WTC11 (cell line): ENCODE results near the gene EFHD2. TPM values are rescaled to one million over a fixed set of nuclear protein-coding genes. Genes with fewer than 3 reads are reported as not detected.
A peak's percentile ranks its signal among the peaks of the same experiment; 100 is the strongest.

Experiments
- ATAC-seq: fragments of 200-7000 bp; cut with Tn5 transposase; 2 replicates; pipeline ENCODE4 v1.10.0; 2021; ENCODE audit warnings: mild to moderate bottlenecking, moderate library complexity
- CTCF ChIA-PET: fragments of 300-600 bp; sonication (Branson Sonifier 250); formaldehyde crosslinking; loops from one replicate; lab custom pipeline; 2021; ENCODE audit warnings: antibody characterized with exemption; lab: Charles Lee
- POLR2A ChIA-PET: fragments of 350-600 bp; sonication (Branson Sonifier 250); formaldehyde crosslinking; loops from one replicate; lab custom pipeline; 2021; ENCODE audit warnings: antibody characterized with exemption; lab: Charles Lee
- DNase-seq: peaks from one replicate; pipeline ENCODE4 v3.0.0; 2021; ENCODE audit warnings: low spot score
- H3K27ac Mint-ChIP-seq: 2 replicates; pipeline ENCODE4 v1.8.0; 2021; ENCODE audit warnings: mixed read lengths
- H3K27me3 Mint-ChIP-seq: 2 replicates; pipeline ENCODE4 v1.8.0; 2021; ENCODE audit warnings: low read depth, mild to moderate bottlenecking, moderate library complexity, mixed read lengths
- H3K36me3 Mint-ChIP-seq: 2 replicates; pipeline ENCODE4 v1.8.0; 2021; ENCODE audit warnings: mixed read lengths
- H3K4me1 Mint-ChIP-seq: 2 replicates; pipeline ENCODE4 v1.8.0; 2022; ENCODE audit warnings: mixed read lengths
- H3K4me3 Mint-ChIP-seq: 2 replicates; pipeline ENCODE4 v1.8.0; 2021; ENCODE audit warnings: mild to moderate bottlenecking, moderate library complexity, mixed read lengths
- H3K9me3 Mint-ChIP-seq: 2 replicates; pipeline ENCODE4 v1.8.0; 2021; ENCODE audit warnings: mixed read lengths
- AFF4 ChIP-seq: sonication (generic); formaldehyde crosslinking; IDR thresholded peaks from 2 replicates; pipeline ENCODE4 v1.8.1; 2023; ENCODE audit warnings: mild to moderate bottlenecking, missing genetic modification reagents, borderline replicate concordance
- ATF1 ChIP-seq: sonication (generic); formaldehyde crosslinking; IDR thresholded peaks from 2 replicates; pipeline ENCODE4 v1.8.1; 2023; ENCODE audit warnings: mild to moderate bottlenecking, moderate library complexity, missing genetic modification reagents
- ATF2 ChIP-seq: sonication (generic); formaldehyde crosslinking; IDR thresholded peaks from 2 replicates; pipeline ENCODE4 v1.8.1; 2022; ENCODE audit warnings: low read depth, missing genetic modification reagents, borderline replicate concordance
- CBFB ChIP-seq: sonication (generic); formaldehyde crosslinking; IDR thresholded peaks from 2 replicates; pipeline ENCODE4 v1.8.1; 2022; ENCODE audit warnings: mild to moderate bottlenecking, low read depth, missing genetic modification reagents
- CREB1 ChIP-seq: sonication (generic); formaldehyde crosslinking; IDR thresholded peaks from 2 replicates; pipeline ENCODE4 v1.8.0; 2023; ENCODE audit warnings: mild to moderate bottlenecking, missing genetic modification reagents
- ETV6 ChIP-seq: sonication (generic); formaldehyde crosslinking; IDR thresholded peaks from 2 replicates; pipeline ENCODE4 v1.8.1; 2022; ENCODE audit warnings: mild to moderate bottlenecking, missing genetic modification reagents
- GTF2I ChIP-seq: fragments of 250-450 bp; sonication (Bioruptor Pico); conservative IDR thresholded peaks from 2 replicates; pipeline ENCODE4 v1.4.0; 2021; ENCODE audit warnings: mild to moderate bottlenecking
- IRF2 ChIP-seq: sonication (generic); formaldehyde crosslinking; IDR thresholded peaks from 2 replicates; pipeline ENCODE4 v1.8.0; 2022; ENCODE audit warnings: low read depth, missing genetic modification reagents, borderline replicate concordance
- JAZF1 ChIP-seq: fragments of 250-450 bp; sonication (Bioruptor Pico); IDR thresholded peaks from 2 replicates; pipeline ENCODE4 v1.9.0; 2021; ENCODE audit warnings: moderate library complexity, mild to moderate bottlenecking, inconsistent platforms
- JUN ChIP-seq: sonication (generic); formaldehyde crosslinking; IDR thresholded peaks from 2 replicates; pipeline ENCODE4 v1.8.0; 2023; ENCODE audit warnings: mild to moderate bottlenecking, missing genetic modification reagents
- MAX ChIP-seq: sonication (generic); formaldehyde crosslinking; IDR thresholded peaks from 2 replicates; pipeline ENCODE4 v1.8.0; 2022; ENCODE audit warnings: mild to moderate bottlenecking, missing genetic modification reagents
- MYBL2 ChIP-seq: sonication (generic); formaldehyde crosslinking; IDR thresholded peaks from 2 replicates; pipeline ENCODE4 v1.8.1; 2023; ENCODE audit warnings: mild to moderate bottlenecking, moderate library complexity, missing genetic modification reagents
- OVOL2 ChIP-seq: fragments of 250-450 bp; sonication (Bioruptor Pico); IDR thresholded peaks from 2 replicates; pipeline ENCODE4 v1.9.0; 2021; ENCODE audit warnings: mild to moderate bottlenecking, borderline replicate concordance
- USF1 ChIP-seq: sonication (generic); formaldehyde crosslinking; IDR thresholded peaks from 2 replicates; pipeline ENCODE4 v1.8.0; 2022; ENCODE audit warnings: mild to moderate bottlenecking, missing genetic modification reagents
- USF2 ChIP-seq: sonication (generic); formaldehyde crosslinking; IDR thresholded peaks from 2 replicates; pipeline ENCODE4 v1.8.1; 2023; ENCODE audit warnings: mild to moderate bottlenecking, missing genetic modification reagents, moderate library complexity
- ZMAT4 ChIP-seq: fragments of 250-450 bp; sonication (Bioruptor Pico); IDR thresholded peaks from 2 replicates; pipeline ENCODE4 v1.9.0; 2021; ENCODE audit warnings: mild to moderate bottlenecking
- ZNF121 ChIP-seq: sonication (generic); formaldehyde crosslinking; IDR thresholded peaks from 2 replicates; pipeline ENCODE4 v1.8.0; 2023; ENCODE audit warnings: missing genetic modification reagents
- ZNF138 ChIP-seq: sonication (generic); formaldehyde crosslinking; conservative IDR thresholded peaks from 2 replicates; pipeline ENCODE4 v1.8.1; 2022; ENCODE audit warnings: mild to moderate bottlenecking, moderate library complexity, missing genetic modification reagents
- ZNF219 ChIP-seq: sonication (generic); formaldehyde crosslinking; IDR thresholded peaks from 2 replicates; pipeline ENCODE4 v1.8.0; 2023; ENCODE audit warnings: missing genetic modification reagents, mild to moderate bottlenecking, borderline replicate concordance
- total RNA-seq: library from RNA; stranded (reverse); gene quantifications from 3 replicates; pipeline ENCODE4 v1.2.3, GENCODE V29; 2021

The EFHD2 gene
- total RNA-seq, 1 experiment from 2014 or later, result 23.8 TPM

- TF ChIP-seq ATF1 (CRISPR knock-in tag) (no peak), ATF2 (CRISPR knock-in tag) (no peak), USF2 (CRISPR knock-in tag) (no peak), USF1 (0 out of 2 replicates have a peak, but pooled peaks have one; percentile 23), AFF4 (0 out of 2 replicates have a peak, but pooled peaks have one; percentile 76), CREB1 (CRISPR knock-in tag) (peak; percentile 50; the same call in 1 of the 2 replicates), ZNF219 (CRISPR knock-in tag) (no peak), ZNF138 (0 out of 2 replicates have a peak, but pooled peaks have one; percentile 37), MYBL2 (CRISPR knock-in tag) (no peak), ETV6 (CRISPR knock-in tag) (0 out of 2 replicates have a peak, but pooled peaks have one; percentile 59), CBFB (CRISPR knock-in tag) (no peak; the same call in 1 of the 2 replicates), ZNF121 (CRISPR knock-in tag) (peak; percentile 86)
Measured at GRCh38 chr1:15384301-15384901, 25.3 kb upstream of the EFHD2 start (continued).

- CTCF ChIA-PET, result interaction anchor here (0.7 to 3.4 kb wide), 4 partner anchors 12 to 160 kb away, joined by 3 to 26 read pairs (median 6); no protein-coding TSS in a partner anchor
- peaks cover 64% of the 10 kb centered on the region for H3K4me1 Mint-ChIP-seq
- no peak overlapping the region for H3K27ac Mint-ChIP-seq
Measured at GRCh38 chr1:15385420-15385819, 24.3 kb upstream of the EFHD2 start.

GRCh38 chr1:15386164-15386749 is 23.4 kb upstream of the EFHD2 start:
- H3K27me3 Mint-ChIP-seq, result peaks cover 81% of the 10 kb centered on the region
- no peak for TF ChIP-seq ZMAT4 (CRISPR knock-in tag)
- TF ChIP-seq JUN (CRISPR knock-in tag), result no peak
- TF ChIP-seq JAZF1 (CRISPR knock-in tag), result no peak
- peak; percentile 28; the same call in 1 of the 2 replicates for TF ChIP-seq MAX (CRISPR knock-in tag)
- no peak for TF ChIP-seq OVOL2 (CRISPR knock-in tag)
- H3K36me3 Mint-ChIP-seq, result no peaks in the 10 kb centered on the region
- H3K4me3 Mint-ChIP-seq, result no peak overlapping the region
- no peak overlapping the region for H3K27ac Mint-ChIP-seq
- CTCF ChIA-PET, result interaction anchor here (0.9 to 3.4 kb wide), 4 partner anchors 13 to 66 kb away, joined by 3 to 26 read pairs (median 5); no protein-coding TSS in a partner anchor
- H3K4me1 Mint-ChIP-seq, result peaks cover 64% of the 10 kb centered on the region
- DNase-seq (no peak), ATAC-seq (peak; percentile 6; the same call in 1 of the 2 replicates)
- H3K9me3 Mint-ChIP-seq, result no peaks in the 10 kb centered on the region
- POLR2A ChIA-PET, result no interaction called here

More at GRCh38 chr1:15385420-15385819, 24.3 kb upstream of the EFHD2 start:
- Mint-ChIP-seq H3K9me3 (no peaks in the 10 kb centered on the region), H3K36me3 (no peaks in the 10 kb centered on the region), H3K27me3 (peaks cover 87% of the 10 kb centered on the region), H3K4me3 (peak overlapping the region; percentile 65)
- DNase-seq (no peak), ATAC-seq (no peak)
- TF ChIP-seq ZNF121 (CRISPR knock-in tag) (peak; percentile 91), IRF2 (no peak), GTF2I (CRISPR knock-in tag) (peak; percentile 55; the same call in 1 of the 2 replicates)
- POLR2A ChIA-PET, result no interaction called here
